A549 (cell line): ENCODE data around the gene CCR5AS.

Source experiments
- ATAC-seq, 2 experiments: fragments of 200-7000 bp in 1 of 2; fragments of >200 bp in 1 of 2; cut with Nextera tagmentation in 1 of 2; cut with Tn5 transposase in 1 of 2; 3 replicates each; pipeline versions ENCODE4 v1.8.0 to v1.9.1; 2018 to 2020; ENCODE audit warnings: mild to moderate bottlenecking in 1 of 2, moderate library complexity in 1 of 2
- CTCF ChIA-PET: fragments of 300-600 bp; sonication (Branson Sonifier 250); formaldehyde crosslinking; extraction: SDS; loops from one replicate; lab custom pipeline; 2021; ENCODE audit warnings: antibody characterized with exemption, inconsistent platforms; lab: Yijun Ruan, JAX
- POLR2A ChIA-PET: fragments of 350-600 bp; formaldehyde crosslinking; extraction: SDS; loops from one replicate; lab custom pipeline; 2021; ENCODE audit warnings: antibody characterized with exemption, inconsistent platforms; lab: Yijun Ruan, JAX
- DNase-seq, 2 experiments: peaks; one replicate each; pipeline versions ENCODE4 v3.0.0 to v3.0.0-alpha.2; 2011 to 2016; ENCODE audit warnings: low read depth in 1 of 2, low spot score in 1 of 2
- FAIRE-seq: peaks from 2 replicates; lab custom pipeline; 2011; peaks lifted over from hg19 to GRCh38; lab: Jason Lieb, UNC
- H3K27ac ChIP-seq, 2 experiments: fragments of >200 bp; sonication (Bioruptor Twin); formaldehyde crosslinking; 3 replicates each; pipeline ENCODE4 v1.5.1; 2016 to 2017
- H3K4me1 ChIP-seq: fragments of >200 bp; sonication (Bioruptor Twin); formaldehyde crosslinking; 3 replicates; pipeline ENCODE4 v1.6.1; 2016
- H3K4me2 ChIP-seq: fragments of >200 bp; sonication (Bioruptor Twin); formaldehyde crosslinking; 3 replicates; pipeline ENCODE4 v1.6.1; 2016
- H3K4me3 ChIP-seq: fragments of >200 bp; sonication (Bioruptor Twin); formaldehyde crosslinking; 3 replicates; pipeline ENCODE4 v1.5.1; 2016
- H3K9me3 ChIP-seq: fragments of >200 bp; sonication (Bioruptor Twin); formaldehyde crosslinking; 3 replicates; pipeline ENCODE4 v1.6.1; 2016
- BHLHE40 ChIP-seq: IDR thresholded peaks from 2 replicates; pipeline ENCODE4 v1.6.1; 2012; ENCODE audit warnings: low read depth, low read length, inconsistent platforms
- CBX8 ChIP-seq: fragments of 200-600 bp; sonication (generic); IDR thresholded peaks from 2 replicates; pipeline ENCODE4 v1.6.1; 2016
- CHD2 ChIP-seq: fragments of 150-350 bp; IDR thresholded peaks from 2 replicates; pipeline ENCODE4 v1.6.1; 2014; ENCODE audit warnings: low read length; ENCODE audit not compliant: partially characterized antibody
- EHF ChIP-seq: fragments of 250-450 bp; sonication (Bioruptor Pico); IDR thresholded peaks from 2 replicates; pipeline ENCODE4 v1.5.0; 2020; ENCODE audit warnings: mild to moderate bottlenecking
- EHMT2 ChIP-seq: fragments of 200-600 bp; sonication (generic); IDR thresholded peaks from 2 replicates; pipeline ENCODE4 v1.6.1; 2016; ENCODE audit warnings: antibody characterized with exemption, low read depth, mild to moderate bottlenecking, moderate library complexity
- EP300 ChIP-seq, 2 experiments: fragments of >200 bp; sonication (Bioruptor Twin); formaldehyde crosslinking; IDR thresholded peaks; 2 replicates in 1 of 2; 3 replicates in 1 of 2; pipeline ENCODE4 v1.6.1; 2016 to 2017
- FOSL2 ChIP-seq, 2 experiments: fragments of 450-650 bp in 1 of 2; fragments of >200 bp in 1 of 2; sonication (Bioruptor Twin) in 1 of 2; formaldehyde crosslinking; IDR thresholded peaks; 2 replicates each; pipeline versions ENCODE4 v1.5.0 to v1.6.1; 2016 to 2020; ENCODE audit warnings: mild to moderate bottlenecking in 1 of 2, moderate library complexity in 1 of 2
- FOXS1 ChIP-seq: fragments of 250-450 bp; sonication (Bioruptor Pico); IDR thresholded peaks from 2 replicates; pipeline ENCODE4 v1.5.0; 2020; ENCODE audit warnings: mild to moderate bottlenecking, moderate library complexity
- HOXA7 ChIP-seq: fragments of 250-450 bp; sonication (Bioruptor Pico); IDR thresholded peaks from 2 replicates; pipeline ENCODE4 v1.5.0; 2020; ENCODE audit warnings: mild to moderate bottlenecking, moderate library complexity
- HOXB13 ChIP-seq: fragments of 250-450 bp; sonication (Bioruptor Pico); IDR thresholded peaks from 2 replicates; pipeline ENCODE4 v1.5.0; 2020; ENCODE audit warnings: low read depth, mild to moderate bottlenecking, moderate library complexity
- JUNB ChIP-seq: fragments of >200 bp; sonication (Bioruptor Twin); formaldehyde crosslinking; IDR thresholded peaks from 2 replicates; pipeline ENCODE4 v1.6.1; 2016
- KDM5A ChIP-seq: fragments of 200-600 bp; sonication (generic); IDR thresholded peaks from 2 replicates; pipeline ENCODE4 v1.6.1; 2016; ENCODE audit warnings: antibody characterized with exemption, mild to moderate bottlenecking
- MAFK ChIP-seq: fragments of 450-650 bp; IDR thresholded peaks from 2 replicates; pipeline ENCODE4 v1.6.1; 2014; ENCODE audit not compliant: partially characterized antibody
- MAZ ChIP-seq: fragments of 150-350 bp; IDR thresholded peaks from 2 replicates; pipeline ENCODE4 v1.6.1; 2014; ENCODE audit warnings: antibody characterized with exemption, low read depth, low read length, borderline replicate concordance
- NR3C1 ChIP-seq: fragments of >200 bp; sonication (Bioruptor Twin); formaldehyde crosslinking; IDR thresholded peaks from 3 replicates; pipeline ENCODE4 v1.6.1; 2017
- PHF8 ChIP-seq: fragments of 200-600 bp; sonication (generic); IDR thresholded peaks from 2 replicates; pipeline ENCODE4 v1.6.1; 2016; ENCODE audit warnings: low read depth, mild to moderate bottlenecking, antibody characterized with exemption, moderate library complexity, borderline replicate concordance
- RAD21 ChIP-seq, 2 experiments: fragments of >200 bp in 1 of 2; sonication (Bioruptor Twin) in 1 of 2; formaldehyde crosslinking in 1 of 2; IDR thresholded peaks in 1 of 2; conservative IDR thresholded peaks in 1 of 2; 2 replicates in 1 of 2; 3 replicates in 1 of 2; pipeline ENCODE4 v1.6.1; 2012 to 2018; ENCODE audit warnings: inconsistent platforms in 1 of 2
- RARB ChIP-seq: fragments of 250-450 bp; sonication (Bioruptor Pico); IDR thresholded peaks from 2 replicates; pipeline ENCODE4 v1.8.0; 2021; ENCODE audit warnings: mild to moderate bottlenecking, moderate library complexity
- RNF2 ChIP-seq: fragments of 200-600 bp; sonication (generic); IDR thresholded peaks from 2 replicates; pipeline ENCODE4 v1.6.1; 2016; ENCODE audit warnings: low read depth, mild to moderate bottlenecking, antibody characterized with exemption, moderate library complexity, borderline replicate concordance
- SMC3 ChIP-seq: fragments of >200 bp; sonication (Bioruptor Twin); formaldehyde crosslinking; IDR thresholded peaks from 3 replicates; pipeline ENCODE4 v1.6.1; 2018; ENCODE audit warnings: inconsistent platforms
- ZFP36 ChIP-seq: fragments of 450-650 bp; IDR thresholded peaks from 2 replicates; pipeline ENCODE4 v1.6.1; 2014; ENCODE audit warnings: borderline replicate concordance; ENCODE audit not compliant: partially characterized antibody
- WGBS: methylation state at CpG from one replicate; pipeline ENCODE4 v1.1.6; 2017; ENCODE audit errors: missing lambda C conversion rate; 5-methylcytosine and 5-hydroxymethylcytosine counted together
- TF ChIP-seq, protein P1 (sequence below): fragments of >200 bp; sonication (Bioruptor Twin); formaldehyde crosslinking; IDR thresholded peaks from 2 replicates; pipeline ENCODE4 v1.6.1; 2016
- TF ChIP-seq, protein P2 (sequence below): fragments of 150-350 bp; IDR thresholded peaks from 2 replicates; pipeline ENCODE4 v1.6.1; 2014; ENCODE audit warnings: low read depth, mild to moderate bottlenecking, low read length
- TF ChIP-seq, protein P3 (sequence below): fragments of >200 bp; sonication (Bioruptor Twin); formaldehyde crosslinking; IDR thresholded peaks from 3 replicates; pipeline ENCODE4 v1.6.1; 2016
- TF ChIP-seq, protein P4 (sequence below): IDR thresholded peaks from 2 replicates; pipeline ENCODE4 v1.6.1; 2012; ENCODE audit warnings: low read depth, borderline replicate concordance
- TF ChIP-seq, protein P5 (sequence below): IDR thresholded peaks from 2 replicates; pipeline ENCODE4 v1.6.1; 2012

CCR5AS gene

DNA sequence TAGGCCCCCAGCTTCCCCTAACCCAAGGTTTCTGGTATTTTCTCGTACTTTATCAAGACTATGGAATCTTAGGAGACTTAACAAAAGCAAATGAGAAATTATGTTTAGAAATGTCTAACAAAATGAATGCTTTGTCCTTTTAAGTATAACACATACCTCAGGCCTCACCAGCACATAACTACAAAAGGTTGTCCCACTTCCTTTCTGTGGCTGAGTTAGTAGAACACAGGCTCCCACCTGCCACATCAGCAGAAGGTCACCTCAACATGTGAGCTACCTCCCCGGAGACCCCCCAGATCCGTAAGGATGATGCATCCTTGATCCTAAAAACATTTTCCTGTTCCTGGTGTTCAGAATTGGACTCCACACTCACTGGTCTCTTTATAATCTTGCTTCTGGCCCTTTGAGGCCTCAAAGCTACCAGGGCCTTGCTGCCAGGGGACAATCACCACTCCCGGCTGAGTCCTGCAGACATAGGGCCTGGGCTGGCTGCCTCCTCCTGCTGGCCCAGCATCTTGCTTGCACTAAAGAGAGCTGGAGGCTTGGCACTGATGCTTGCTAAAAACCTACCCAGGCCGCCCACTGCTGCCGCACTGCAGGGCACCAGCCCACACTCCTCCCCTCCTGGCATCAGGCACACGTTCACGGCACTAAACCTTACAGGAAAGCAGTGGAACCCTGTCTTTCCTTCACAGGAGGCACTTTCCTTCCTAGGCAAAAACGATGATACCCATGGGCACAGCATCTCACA is 3.0 kb upstream of the CCR5AS start:
- ChIA-PET POLR2A (no interaction called here), CTCF (interaction anchor here (1.1 kb wide), 1 partner anchor 9 kb away, joined by 3 read pairs; no protein-coding TSS in a partner anchor)
- Histone ChIP-seq H3K4me2 (no peak overlapping the region), H3K9me3 (no peaks in the 10 kb centered on the region), H3K27ac (no peak overlapping the region), H3K4me3 (no peak overlapping the region), H3K4me1 (no peaks in the 10 kb centered on the region)
- ATAC-seq: no peak
- WGBS: 78% methylated on average over 8 of the region's 9 CpGs
- FAIRE-seq: no peak
- no peak for DNase-seq
- TF ChIP-seq MAZ: no peak
- TF ChIP-seq EHMT2: no peak
- no peak for TF ChIP-seq KDM5A
- no peak for TF ChIP-seq RAD21 (conservative IDR thresholded peaks at IDR 0.05 in 1 of 2, IDR thresholded peaks at IDR 0.05 in 1 of 2)
- no peak for TF ChIP-seq SMC3
- TF ChIP-seq EHF (CRISPR knock-in tag): no peak
- no peak for TF ChIP-seq HOXA7
- no peak for TF ChIP-seq BHLHE40
- TF ChIP-seq, all 56 proteins: peak for 0

DNA sequence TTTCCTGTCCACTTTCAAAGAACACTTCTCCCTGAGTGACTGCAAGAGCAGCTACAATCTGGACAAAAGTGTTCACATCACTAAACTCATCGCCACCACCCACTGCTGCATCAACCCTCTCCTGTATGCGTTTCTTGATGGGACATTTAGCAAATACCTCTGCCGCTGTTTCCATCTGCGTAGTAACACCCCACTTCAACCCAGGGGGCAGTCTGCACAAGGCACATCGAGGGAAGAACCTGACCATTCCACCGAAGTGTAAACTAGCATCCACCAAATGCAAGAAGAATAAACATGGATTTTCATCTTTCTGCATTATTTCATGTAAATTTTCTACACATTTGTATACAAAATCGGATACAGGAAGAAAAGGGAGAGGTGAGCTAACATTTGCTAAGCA is 2.0 kb upstream of the CCR5AS start:
- TF ChIP-seq BHLHE40 (no peak), RNF2 (no peak), CHD2 (no peak), NR3C1 (no peak), JUNB (no peak), RARB (no peak), FOXS1 (no peak), PHF8 (no peak), HOXB13 (no peak), MAFK (no peak), EP300 (IDR thresholded peaks at IDR 0.05) (no peak), CBX8 (no peak), FOSL2 (IDR thresholded peaks at IDR 0.05) (no peak), FOSL2 (CRISPR knock-in tag; IDR thresholded peaks at IDR 0.05) (no peak), ZFP36 (no peak)
- TF ChIP-seq, protein P1, sequence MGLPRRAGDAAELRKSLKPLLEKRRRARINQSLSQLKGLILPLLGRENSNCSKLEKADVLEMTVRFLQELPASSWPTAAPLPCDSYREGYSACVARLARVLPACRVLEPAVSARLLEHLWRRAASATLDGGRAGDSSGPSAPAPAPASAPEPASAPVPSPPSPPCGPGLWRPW: no peak
- TF ChIP-seq, protein P2, sequence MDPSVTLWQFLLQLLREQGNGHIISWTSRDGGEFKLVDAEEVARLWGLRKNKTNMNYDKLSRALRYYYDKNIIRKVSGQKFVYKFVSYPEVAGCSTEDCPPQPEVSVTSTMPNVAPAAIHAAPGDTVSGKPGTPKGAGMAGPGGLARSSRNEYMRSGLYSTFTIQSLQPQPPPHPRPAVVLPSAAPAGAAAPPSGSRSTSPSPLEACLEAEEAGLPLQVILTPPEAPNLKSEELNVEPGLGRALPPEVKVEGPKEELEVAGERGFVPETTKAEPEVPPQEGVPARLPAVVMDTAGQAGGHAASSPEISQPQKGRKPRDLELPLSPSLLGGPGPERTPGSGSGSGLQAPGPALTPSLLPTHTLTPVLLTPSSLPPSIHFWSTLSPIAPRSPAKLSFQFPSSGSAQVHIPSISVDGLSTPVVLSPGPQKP: no peak
- TF ChIP-seq, protein P3, sequence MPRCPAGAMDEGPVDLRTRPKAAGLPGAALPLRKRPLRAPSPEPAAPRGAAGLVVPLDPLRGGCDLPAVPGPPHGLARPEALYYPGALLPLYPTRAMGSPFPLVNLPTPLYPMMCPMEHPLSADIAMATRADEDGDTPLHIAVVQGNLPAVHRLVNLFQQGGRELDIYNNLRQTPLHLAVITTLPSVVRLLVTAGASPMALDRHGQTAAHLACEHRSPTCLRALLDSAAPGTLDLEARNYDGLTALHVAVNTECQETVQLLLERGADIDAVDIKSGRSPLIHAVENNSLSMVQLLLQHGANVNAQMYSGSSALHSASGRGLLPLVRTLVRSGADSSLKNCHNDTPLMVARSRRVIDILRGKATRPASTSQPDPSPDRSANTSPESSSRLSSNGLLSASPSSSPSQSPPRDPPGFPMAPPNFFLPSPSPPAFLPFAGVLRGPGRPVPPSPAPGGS: no peak
- TF ChIP-seq, protein P4, sequence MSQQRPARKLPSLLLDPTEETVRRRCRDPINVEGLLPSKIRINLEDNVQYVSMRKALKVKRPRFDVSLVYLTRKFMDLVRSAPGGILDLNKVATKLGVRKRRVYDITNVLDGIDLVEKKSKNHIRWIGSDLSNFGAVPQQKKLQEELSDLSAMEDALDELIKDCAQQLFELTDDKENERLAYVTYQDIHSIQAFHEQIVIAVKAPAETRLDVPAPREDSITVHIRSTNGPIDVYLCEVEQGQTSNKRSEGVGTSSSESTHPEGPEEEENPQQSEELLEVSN: no peak
- TF ChIP-seq, protein P5, sequence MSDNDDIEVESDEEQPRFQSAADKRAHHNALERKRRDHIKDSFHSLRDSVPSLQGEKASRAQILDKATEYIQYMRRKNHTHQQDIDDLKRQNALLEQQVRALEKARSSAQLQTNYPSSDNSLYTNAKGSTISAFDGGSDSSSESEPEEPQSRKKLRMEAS: no peak
- no peak for DNase-seq
- no peak for ATAC-seq
- H3K27ac ChIP-seq: no peak overlapping the region
- ChIA-PET POLR2A (interaction anchor here (0.6 kb wide), 1 partner anchor 948 kb away, joined by 3 read pairs; no protein-coding TSS in a partner anchor), CTCF (interaction anchor here (1.1 kb wide), 1 partner anchor 10 kb away, joined by 3 read pairs; no protein-coding TSS in a partner anchor)
- H3K9me3 ChIP-seq: no peaks in the 10 kb centered on the region
- FAIRE-seq: no peak
- H3K4me1 ChIP-seq: no peaks in the 10 kb centered on the region
- no peak overlapping the region for H3K4me3 ChIP-seq
- no peak overlapping the region for H3K4me2 ChIP-seq
- WGBS: 70% methylated on average over 7 of the region's 7 CpGs
